Measurements from ENCODE around the gene SPDYE6.

- TF ChIP-seq CTCF (conservative IDR thresholded peaks at IDR 0.05) (no peak), ZFX (IDR thresholded peaks at IDR 0.05) (no peak)
Observed at GRCh38 chr7:102320601-102321350, 35.5 kb downstream of the SPDYE6 start.
